Activated T-cell treated with anti-CD3 and anti-CD28 coated beads for 4 hours (primary cell): ENCODE measurements around the gene GTF2F1.
"Not testable (repeated sequence)": the region's sequence is repeated elsewhere in the genome, so short reads cannot be mapped to it uniquely, and the experiment has no call there.

Source experiments
- DNase-seq: peaks from one replicate; pipeline ENCODE4 v3.0.0-alpha.2; 2020

Gene GTF2F1

GRCh38 chr19:6355321-6356040 is 37.5 kb downstream of the GTF2F1 start:
- DNase-seq: not testable (repeated sequence)

- no peak for DNase-seq
These were observed 38.8 kb downstream of the GTF2F1 start for GRCh38 chr19:6354098-6354674.

- no peak for DNase-seq
These were observed 40.4 kb downstream of the GTF2F1 start for GRCh38 chr19:6352381-6353165.

- no peak for DNase-seq
These were observed 42.3 kb downstream of the GTF2F1 start for GRCh38 chr19:6350688-6351087.

- not testable (repeated sequence) for DNase-seq
These were observed 43.7 kb downstream of the GTF2F1 start for GRCh38 chr19:6349271-6349670.

GRCh38 chr19:6343462-6343861 is 49.5 kb downstream of the GTF2F1 start:
- DNase-seq: no peak

- DNase-seq: no peak
These were observed 52.3 kb downstream of the GTF2F1 start for GRCh38 chr19:6340493-6341201.

GRCh38 chr19:6334490-6335285 is 58.3 kb downstream of the GTF2F1 start:
- DNase-seq: no peak

- DNase-seq: no peak
These were observed 59.5 kb downstream of the GTF2F1 start, which contains the start of gene ACER1 for GRCh38 chr19:6333439-6333838. TSS of gene ACER1 (minus strand) at chr19:6333612. CDS start at chr19:6333551, 61 bp downstream.
